WTC11 (cell line): ENCODE measurements around the gene BPIFA3. TPM values are rescaled to one million over a fixed set of nuclear protein-coding genes. Genes with fewer than 3 reads are reported as not detected.
A peak's percentile ranks its signal among the peaks of the same experiment; 100 is the strongest.

ENCODE experiments used
- ATAC-seq: fragments of 200-7000 bp; cut with Tn5 transposase; 2 replicates; pipeline ENCODE4 v1.10.0; 2021; ENCODE audit warnings: mild to moderate bottlenecking, moderate library complexity
- CTCF ChIA-PET: fragments of 300-600 bp; sonication (Branson Sonifier 250); formaldehyde crosslinking; loops from one replicate; lab custom pipeline; 2021; ENCODE audit warnings: antibody characterized with exemption; lab: Charles Lee
- POLR2A ChIA-PET: fragments of 350-600 bp; sonication (Branson Sonifier 250); formaldehyde crosslinking; loops from one replicate; lab custom pipeline; 2021; ENCODE audit warnings: antibody characterized with exemption; lab: Charles Lee
- DNase-seq: peaks from one replicate; pipeline ENCODE4 v3.0.0; 2021; ENCODE audit warnings: low spot score
- H3K27ac Mint-ChIP-seq: 2 replicates; pipeline ENCODE4 v1.8.0; 2021; ENCODE audit warnings: mixed read lengths
- H3K27me3 Mint-ChIP-seq: 2 replicates; pipeline ENCODE4 v1.8.0; 2021; ENCODE audit warnings: low read depth, mild to moderate bottlenecking, moderate library complexity, mixed read lengths
- H3K36me3 Mint-ChIP-seq: 2 replicates; pipeline ENCODE4 v1.8.0; 2021; ENCODE audit warnings: mixed read lengths
- H3K4me1 Mint-ChIP-seq: 2 replicates; pipeline ENCODE4 v1.8.0; 2022; ENCODE audit warnings: mixed read lengths
- H3K4me3 Mint-ChIP-seq: 2 replicates; pipeline ENCODE4 v1.8.0; 2021; ENCODE audit warnings: mild to moderate bottlenecking, moderate library complexity, mixed read lengths
- H3K9me3 Mint-ChIP-seq: 2 replicates; pipeline ENCODE4 v1.8.0; 2021; ENCODE audit warnings: mixed read lengths
- CBFB ChIP-seq: sonication (generic); formaldehyde crosslinking; IDR thresholded peaks from 2 replicates; pipeline ENCODE4 v1.8.1; 2022; ENCODE audit warnings: mild to moderate bottlenecking, low read depth, missing genetic modification reagents
- CREB1 ChIP-seq: sonication (generic); formaldehyde crosslinking; IDR thresholded peaks from 2 replicates; pipeline ENCODE4 v1.8.0; 2023; ENCODE audit warnings: mild to moderate bottlenecking, missing genetic modification reagents
- GABPB1 ChIP-seq: sonication (generic); formaldehyde crosslinking; IDR thresholded peaks from 2 replicates; pipeline ENCODE4 v1.8.1; 2023; ENCODE audit warnings: mild to moderate bottlenecking, missing genetic modification reagents
- OVOL2 ChIP-seq: fragments of 250-450 bp; sonication (Bioruptor Pico); IDR thresholded peaks from 2 replicates; pipeline ENCODE4 v1.9.0; 2021; ENCODE audit warnings: mild to moderate bottlenecking, borderline replicate concordance
- SMAD4 ChIP-seq: sonication (generic); formaldehyde crosslinking; IDR thresholded peaks from 2 replicates; pipeline ENCODE4 v1.8.0; 2022; ENCODE audit warnings: mild to moderate bottlenecking, missing genetic modification reagents
- TEAD1 ChIP-seq: sonication (generic); formaldehyde crosslinking; IDR thresholded peaks from 2 replicates; pipeline ENCODE4 v1.8.0; 2022; ENCODE audit warnings: mild to moderate bottlenecking, missing genetic modification reagents
- TEAD4 ChIP-seq: sonication (generic); formaldehyde crosslinking; IDR thresholded peaks from 2 replicates; pipeline ENCODE4 v1.8.0; 2022; ENCODE audit warnings: mild to moderate bottlenecking, missing genetic modification reagents
- total RNA-seq: library from RNA; stranded (reverse); gene quantifications from 3 replicates; pipeline ENCODE4 v1.2.3, GENCODE V29; 2021
- TF ChIP-seq, protein P1 (sequence below): fragments of 250-450 bp; sonication (Bioruptor Pico); IDR thresholded peaks from 2 replicates; pipeline ENCODE4 v2.1.2; 2022; ENCODE audit warnings: mild to moderate bottlenecking, moderate library complexity
- TF ChIP-seq, protein P2 (sequence below): fragments of 200-600 bp; IDR thresholded peaks from 2 replicates; pipeline ENCODE4 v1.8.0; 2022; ENCODE audit warnings: antibody characterized with exemption
- TF ChIP-seq, protein P3 (sequence below): sonication (generic); formaldehyde crosslinking; IDR thresholded peaks from 2 replicates; pipeline ENCODE4 v1.8.1; 2023; ENCODE audit warnings: mild to moderate bottlenecking, moderate library complexity, missing genetic modification reagents
- TF ChIP-seq, protein P4 (sequence below): sonication (generic); formaldehyde crosslinking; IDR thresholded peaks from 2 replicates; pipeline ENCODE4 v1.8.0; 2022; ENCODE audit warnings: mild to moderate bottlenecking, missing genetic modification reagents
- TF ChIP-seq, protein P5 (sequence below): sonication (generic); formaldehyde crosslinking; IDR thresholded peaks from 2 replicates; pipeline ENCODE4 v1.8.1; 2022; ENCODE audit warnings: missing genetic modification reagents, borderline replicate concordance

Gene BPIFA3
- total RNA-seq, 1 experiment from 2014 or later, result not detected

DNA sequence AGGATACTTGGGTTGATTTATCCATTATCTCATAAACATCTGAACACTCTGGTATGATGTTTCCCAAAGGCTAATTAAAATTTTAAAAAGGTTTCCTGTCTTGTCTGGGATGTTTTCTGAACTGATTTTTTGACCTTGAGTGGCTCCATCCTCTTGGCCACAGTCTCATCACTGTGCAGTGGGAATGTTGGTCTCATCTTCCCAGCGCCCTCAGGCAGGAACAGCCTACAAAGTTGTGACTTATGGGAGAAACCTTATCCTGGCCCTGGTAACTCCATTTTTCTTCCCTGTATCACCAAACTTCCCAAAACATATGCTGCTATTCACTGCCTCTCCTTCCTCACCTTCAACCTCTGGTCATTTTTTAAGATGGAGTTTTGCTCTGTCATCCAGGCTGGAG, 6.8 kb upstream of the BPIFA3 start:
- Mint-ChIP-seq H3K36me3 (no peaks in the 10 kb centered on the region), H3K27me3 (peaks cover 4% of the 10 kb centered on the region), H3K27ac (no peak overlapping the region), H3K4me3 (no peak overlapping the region), H3K4me1 (no peaks in the 10 kb centered on the region), H3K9me3 (no peaks in the 10 kb centered on the region)
- ATAC-seq (no peak), DNase-seq (no peak)
- no peak for TF ChIP-seq TEAD1 (CRISPR knock-in tag)
- TF ChIP-seq TEAD4, result no peak
- TF ChIP-seq, protein P1, sequence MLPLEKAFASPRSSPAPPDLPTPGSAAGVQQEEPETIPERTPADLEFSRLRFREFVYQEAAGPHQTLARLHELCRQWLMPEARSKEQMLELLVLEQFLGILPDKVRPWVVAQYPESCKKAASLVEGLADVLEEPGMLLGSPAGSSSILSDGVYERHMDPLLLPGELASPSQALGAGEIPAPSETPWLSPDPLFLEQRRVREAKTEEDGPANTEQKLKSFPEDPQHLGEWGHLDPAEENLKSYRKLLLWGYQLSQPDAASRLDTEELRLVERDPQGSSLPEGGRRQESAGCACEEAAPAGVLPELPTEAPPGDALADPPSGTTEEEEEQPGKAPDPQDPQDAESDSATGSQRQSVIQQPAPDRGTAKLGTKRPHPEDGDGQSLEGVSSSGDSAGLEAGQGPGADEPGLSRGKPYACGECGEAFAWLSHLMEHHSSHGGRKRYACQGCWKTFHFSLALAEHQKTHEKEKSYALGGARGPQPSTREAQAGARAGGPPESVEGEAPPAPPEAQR (CRISPR knock-in tag), result no peak
- TF ChIP-seq CREB1, result no peak
- ChIA-PET POLR2A (no interaction called here), CTCF (no interaction called here)

DNA sequence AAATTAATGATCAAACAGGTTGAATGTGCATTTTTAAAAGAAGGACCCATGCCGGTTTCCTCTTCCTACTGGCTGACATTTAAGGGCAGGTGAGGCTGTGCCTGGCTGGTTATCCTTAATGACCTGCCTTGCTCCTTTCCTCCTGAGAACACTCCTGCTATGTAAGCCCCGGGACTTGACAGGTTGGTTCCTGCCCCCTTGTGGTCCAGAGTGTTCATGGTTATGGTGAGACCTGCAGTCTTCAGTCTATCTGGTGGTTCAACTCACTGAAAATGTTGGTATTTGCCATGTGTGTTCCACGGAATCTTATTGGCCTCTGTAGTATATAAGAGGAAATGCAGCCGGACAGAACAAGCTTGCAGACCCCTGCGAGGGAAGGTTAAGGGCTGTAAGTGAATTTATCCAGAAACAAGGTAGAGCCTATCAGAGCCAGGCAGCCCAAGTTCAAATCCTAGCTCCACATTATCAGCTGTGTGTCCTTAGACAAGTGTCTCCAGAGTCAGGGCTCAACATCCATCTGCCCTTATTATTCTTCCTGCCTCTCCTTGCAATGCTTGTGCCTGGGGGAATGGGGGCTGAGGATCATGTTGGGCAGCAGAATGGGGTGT, 5.2 kb upstream of the BPIFA3 start:
- ChIA-PET CTCF (interaction anchor here (0.6 to 2.1 kb wide), 16 partner anchors 13 to 310 kb away, joined by 3 to 20 read pairs (median 3); no protein-coding TSS in a partner anchor), POLR2A (no interaction called here)
- ATAC-seq (peak; percentile 95), DNase-seq (peak; percentile 75)
- H3K9me3 Mint-ChIP-seq, result no peaks in the 10 kb centered on the region
- H3K4me3 Mint-ChIP-seq, result no peak overlapping the region
- peaks cover 4% of the 10 kb centered on the region for H3K27me3 Mint-ChIP-seq
- H3K4me1 Mint-ChIP-seq, result no peaks in the 10 kb centered on the region
- no peak overlapping the region for H3K27ac Mint-ChIP-seq
- TF ChIP-seq, protein P2, sequence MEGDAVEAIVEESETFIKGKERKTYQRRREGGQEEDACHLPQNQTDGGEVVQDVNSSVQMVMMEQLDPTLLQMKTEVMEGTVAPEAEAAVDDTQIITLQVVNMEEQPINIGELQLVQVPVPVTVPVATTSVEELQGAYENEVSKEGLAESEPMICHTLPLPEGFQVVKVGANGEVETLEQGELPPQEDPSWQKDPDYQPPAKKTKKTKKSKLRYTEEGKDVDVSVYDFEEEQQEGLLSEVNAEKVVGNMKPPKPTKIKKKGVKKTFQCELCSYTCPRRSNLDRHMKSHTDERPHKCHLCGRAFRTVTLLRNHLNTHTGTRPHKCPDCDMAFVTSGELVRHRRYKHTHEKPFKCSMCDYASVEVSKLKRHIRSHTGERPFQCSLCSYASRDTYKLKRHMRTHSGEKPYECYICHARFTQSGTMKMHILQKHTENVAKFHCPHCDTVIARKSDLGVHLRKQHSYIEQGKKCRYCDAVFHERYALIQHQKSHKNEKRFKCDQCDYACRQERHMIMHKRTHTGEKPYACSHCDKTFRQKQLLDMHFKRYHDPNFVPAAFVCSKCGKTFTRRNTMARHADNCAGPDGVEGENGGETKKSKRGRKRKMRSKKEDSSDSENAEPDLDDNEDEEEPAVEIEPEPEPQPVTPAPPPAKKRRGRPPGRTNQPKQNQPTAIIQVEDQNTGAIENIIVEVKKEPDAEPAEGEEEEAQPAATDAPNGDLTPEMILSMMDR, result peak; percentile 53; the same call in 1 of the 2 replicates
- TF ChIP-seq, protein P3, sequence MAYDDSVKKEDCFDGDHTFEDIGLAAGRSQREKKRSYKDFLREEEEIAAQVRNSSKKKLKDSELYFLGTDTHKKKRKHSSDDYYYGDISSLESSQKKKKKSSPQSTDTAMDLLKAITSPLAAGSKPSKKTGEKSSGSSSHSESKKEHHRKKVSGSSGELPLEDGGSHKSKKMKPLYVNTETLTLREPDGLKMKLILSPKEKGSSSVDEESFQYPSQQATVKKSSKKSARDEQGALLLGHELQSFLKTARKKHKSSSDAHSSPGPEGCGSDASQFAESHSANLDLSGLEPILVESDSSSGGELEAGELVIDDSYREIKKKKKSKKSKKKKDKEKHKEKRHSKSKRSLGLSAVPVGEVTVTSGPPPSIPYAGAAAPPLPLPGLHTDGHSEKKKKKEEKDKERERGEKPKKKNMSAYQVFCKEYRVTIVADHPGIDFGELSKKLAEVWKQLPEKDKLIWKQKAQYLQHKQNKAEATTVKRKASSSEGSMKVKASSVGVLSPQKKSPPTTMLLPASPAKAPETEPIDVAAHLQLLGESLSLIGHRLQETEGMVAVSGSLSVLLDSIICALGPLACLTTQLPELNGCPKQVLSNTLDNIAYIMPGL (CRISPR knock-in tag), result no peak
- TF ChIP-seq SMAD4, result no peak
- H3K36me3 Mint-ChIP-seq, result no peaks in the 10 kb centered on the region

DNA sequence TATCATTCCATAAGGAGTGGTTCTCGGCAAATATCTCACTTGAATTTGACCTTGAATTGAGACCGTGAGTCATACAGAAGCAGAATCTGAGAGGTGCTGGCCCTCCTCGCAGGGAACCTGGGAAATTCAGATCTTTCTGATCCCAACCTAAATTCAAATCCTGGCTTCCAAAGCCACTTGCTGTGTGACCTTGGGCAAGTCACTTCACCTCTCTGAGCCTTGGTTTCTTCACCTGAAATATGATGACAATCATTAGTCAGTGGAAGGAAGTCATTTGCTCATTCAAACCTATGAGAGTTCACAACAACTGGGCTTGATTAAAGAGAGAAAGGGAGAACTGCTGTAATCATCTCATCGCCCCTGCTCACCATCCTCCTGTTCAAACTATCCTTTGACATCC, 7.2 kb downstream of the BPIFA3 start:
- no peaks in the 10 kb centered on the region for H3K36me3 Mint-ChIP-seq
- no peaks in the 10 kb centered on the region for H3K4me1 Mint-ChIP-seq
- 0 out of 2 replicates have a peak, but pooled peaks cover 3% of the 10 kb centered on the region for H3K9me3 Mint-ChIP-seq
- DNase-seq (no peak), ATAC-seq (no peak)
- peaks cover 7% of the 10 kb centered on the region; the same call in 1 of the 2 replicates for H3K27me3 Mint-ChIP-seq
- H3K4me3 Mint-ChIP-seq, result no peak overlapping the region
- POLR2A ChIA-PET, result no interaction called here
- H3K27ac Mint-ChIP-seq, result no peak overlapping the region
- CTCF ChIA-PET, result interaction anchor here (0.7 kb wide), 1 partner anchor 11 kb away, joined by 3 read pairs; no protein-coding TSS in a partner anchor
- TF ChIP-seq, protein P2, result no peak
- TF ChIP-seq CBFB, result no peak
- TF ChIP-seq OVOL2, result no peak
- TF ChIP-seq, protein P4, sequence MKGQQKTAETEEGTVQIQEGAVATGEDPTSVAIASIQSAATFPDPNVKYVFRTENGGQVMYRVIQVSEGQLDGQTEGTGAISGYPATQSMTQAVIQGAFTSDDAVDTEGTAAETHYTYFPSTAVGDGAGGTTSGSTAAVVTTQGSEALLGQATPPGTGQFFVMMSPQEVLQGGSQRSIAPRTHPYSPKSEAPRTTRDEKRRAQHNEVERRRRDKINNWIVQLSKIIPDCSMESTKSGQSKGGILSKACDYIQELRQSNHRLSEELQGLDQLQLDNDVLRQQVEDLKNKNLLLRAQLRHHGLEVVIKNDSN (CRISPR knock-in tag), result no peak
- TF ChIP-seq, all 79 proteins: peak for 0

DNA sequence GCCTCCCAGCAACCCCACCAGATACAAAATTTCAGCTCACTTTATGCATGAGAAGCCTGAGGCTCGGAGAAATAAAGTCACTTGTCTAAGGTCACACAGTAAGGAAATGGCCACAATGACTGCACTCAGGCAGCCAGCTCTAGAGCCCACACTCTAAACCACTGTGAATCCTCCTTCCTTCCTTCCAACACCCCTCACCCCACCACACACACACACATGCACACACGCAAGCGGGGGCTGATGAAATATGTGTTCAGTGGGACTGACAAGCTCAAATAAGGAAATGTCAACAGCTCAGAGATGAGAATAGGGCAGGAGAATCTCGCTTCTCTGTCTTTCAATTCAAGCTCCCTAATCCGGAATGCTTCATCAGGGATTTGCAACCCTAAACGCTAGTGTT, 12.7 kb downstream of the BPIFA3 start:
- Mint-ChIP-seq H3K4me3 (no peak overlapping the region), H3K9me3 (no peaks in the 10 kb centered on the region), H3K36me3 (no peaks in the 10 kb centered on the region), H3K27me3 (peaks cover 6% of the 10 kb centered on the region), H3K4me1 (peaks cover 3% of the 10 kb centered on the region; the same call in 1 of the 2 replicates), H3K27ac (no peak overlapping the region)
- no peak for ATAC-seq
- POLR2A ChIA-PET, result no interaction called here
- CTCF ChIA-PET, result interaction anchor here (1.2 to 2.8 kb wide), 4 partner anchors 18 to 69 kb away, joined by 3 to 11 read pairs (median 4); no protein-coding TSS in a partner anchor
- peak; percentile 77 for TF ChIP-seq GABPB1 (CRISPR knock-in tag)
- TF ChIP-seq, protein P5, sequence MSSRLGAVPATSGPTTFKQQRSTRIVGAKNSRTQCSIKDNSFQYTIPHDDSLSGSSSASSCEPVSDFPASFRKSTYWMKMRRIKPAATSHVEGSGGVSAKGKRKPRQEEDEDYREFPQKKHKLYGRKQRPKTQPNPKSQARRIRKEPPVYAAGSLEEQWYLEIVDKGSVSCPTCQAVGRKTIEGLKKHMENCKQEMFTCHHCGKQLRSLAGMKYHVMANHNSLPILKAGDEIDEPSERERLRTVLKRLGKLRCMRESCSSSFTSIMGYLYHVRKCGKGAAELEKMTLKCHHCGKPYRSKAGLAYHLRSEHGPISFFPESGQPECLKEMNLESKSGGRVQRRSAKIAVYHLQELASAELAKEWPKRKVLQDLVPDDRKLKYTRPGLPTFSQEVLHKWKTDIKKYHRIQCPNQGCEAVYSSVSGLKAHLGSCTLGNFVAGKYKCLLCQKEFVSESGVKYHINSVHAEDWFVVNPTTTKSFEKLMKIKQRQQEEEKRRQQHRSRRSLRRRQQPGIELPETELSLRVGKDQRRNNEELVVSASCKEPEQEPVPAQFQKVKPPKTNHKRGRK (CRISPR knock-in tag), result no peak
- no peak for DNase-seq
